Neural progenitor cell (in vitro differentiated cells): ENCODE measurements around the gene SCAANT1. TPM values are rescaled to one million over a fixed set of nuclear protein-coding genes. Genes with fewer than 3 reads are reported as not detected.

Source experiments
- DNase-seq: peaks from one replicate; pipeline ENCODE4 v3.0.0-alpha.2; 2016; ENCODE audit warnings: low spot score
- H2AFZ ChIP-seq: fragments of 200-600 bp; sonication (generic); replicated peaks from 2 replicates; pipeline ENCODE4 v1.6.1; 2016; ENCODE audit warnings: antibody characterized with exemption
- H3F3A ChIP-seq: fragments of 200-600 bp; sonication (generic); 2 replicates; pipeline ENCODE4 v1.6.1; 2016; ENCODE audit warnings: antibody characterized with exemption, low read depth
- H3K27ac ChIP-seq: fragments of 200-600 bp; sonication (generic); 2 replicates; pipeline ENCODE4 v1.5.1; 2016; ENCODE audit warnings: mild to moderate bottlenecking
- H3K27me3 ChIP-seq: fragments of 200-600 bp; sonication (generic); 2 replicates; pipeline ENCODE4 v1.6.1; 2016; ENCODE audit warnings: mild to moderate bottlenecking, moderate library complexity
- H3K36me3 ChIP-seq: fragments of 200-600 bp; sonication (generic); 2 replicates; pipeline ENCODE4 v1.5.1; 2016
- H3K4me1 ChIP-seq: fragments of 200-600 bp; sonication (generic); 2 replicates; pipeline ENCODE4 v1.6.1; 2016; ENCODE audit warnings: mixed run types
- H3K4me2 ChIP-seq: fragments of 200-600 bp; sonication (generic); 2 replicates; pipeline ENCODE4 v1.6.1; 2016
- H3K4me3 ChIP-seq: fragments of 200-600 bp; sonication (generic); 2 replicates; pipeline ENCODE4 v1.5.1; 2016
- H3K79me2 ChIP-seq: fragments of 200-600 bp; sonication (generic); 2 replicates; pipeline ENCODE4 v1.6.1; 2016; ENCODE audit warnings: low read depth
- H3K9ac ChIP-seq: fragments of 200-600 bp; sonication (generic); 2 replicates; pipeline ENCODE4 v1.6.1; 2016
- H3K9me3 ChIP-seq: fragments of 200-600 bp; sonication (generic); 2 replicates; pipeline ENCODE4 v1.5.1; 2016; ENCODE audit warnings: low read depth
- H4K20me1 ChIP-seq: fragments of 200-600 bp; sonication (generic); 2 replicates; pipeline ENCODE4 v1.6.1; 2016; ENCODE audit warnings: low read depth
- H3K27ac Mint-ChIP-seq: 3 replicates; pipeline ENCODE4 v1.8.0; 2021; ENCODE audit warnings: mixed read lengths
- H3K27me3 Mint-ChIP-seq: 2 replicates; pipeline ENCODE4 v1.8.0; 2022; ENCODE audit warnings: low read depth, mild to moderate bottlenecking, inconsistent platforms, moderate library complexity, mixed read lengths; ENCODE audit not compliant: insufficient read depth
- H3K36me3 Mint-ChIP-seq: 3 replicates; pipeline ENCODE4 v1.8.0; 2021; ENCODE audit warnings: mixed read lengths
- H3K4me1 Mint-ChIP-seq: 3 replicates; pipeline ENCODE4 v1.8.0; 2021; ENCODE audit warnings: mixed read lengths
- H3K4me3 Mint-ChIP-seq: 3 replicates; pipeline ENCODE4 v1.8.0; 2021; ENCODE audit warnings: mild to moderate bottlenecking, moderate library complexity, mixed read lengths
- H3K9me3 Mint-ChIP-seq: 3 replicates; pipeline ENCODE4 v1.8.0; 2020; ENCODE audit warnings: mixed read lengths
- CTCF ChIP-seq: fragments of 200-600 bp; sonication (generic); IDR thresholded peaks from 2 replicates; pipeline ENCODE4 v1.5.1; 2017; ENCODE audit warnings: antibody characterized with exemption, mild to moderate bottlenecking
- EZH2 ChIP-seq: fragments of 200-600 bp; sonication (generic); IDR thresholded peaks from 2 replicates; pipeline ENCODE4 v1.6.1; 2017; ENCODE audit warnings: antibody characterized with exemption, mild to moderate bottlenecking, moderate library complexity
- EZH2phosphoT487 ChIP-seq: fragments of 200-600 bp; sonication (generic); IDR thresholded peaks from 2 replicates; pipeline ENCODE4 v1.6.1; 2017; ENCODE audit warnings: antibody characterized with exemption
- total RNA-seq: library from RNA; depleted of rRNA; stranded (reverse); fragments of >200 nt; gene quantifications from 2 replicates; pipeline ENCODE4 v1.2.3, GENCODE V29; 2015; ENCODE audit warnings: low replicate concordance

The SCAANT1 gene
- total RNA-seq, 1 donor from 2014 or later = not detected

- Histone ChIP-seq H3K4me1 (peaks cover 68% of the 10 kb centered on the region), H3K4me3 (no peak overlapping the region), H4K20me1 (no peaks in the 10 kb centered on the region), H3K79me2 (peaks cover 68% of the 10 kb centered on the region), H3K4me2 (no peak overlapping the region), H3K9me3 (no peaks in the 10 kb centered on the region), H3K36me3 (no peaks in the 10 kb centered on the region), H3K9ac (no peak overlapping the region), H2AFZ (no peak overlapping the region), H3K27me3 (no peaks in the 10 kb centered on the region), H3K27ac (no peak overlapping the region), H3F3A (peaks cover 53% of the 10 kb centered on the region)
- Mint-ChIP-seq H3K27ac (no peak overlapping the region), H3K9me3 (no peaks in the 10 kb centered on the region), H3K4me1 (peaks cover 44% of the 10 kb centered on the region), H3K4me3 (no peak overlapping the region), H3K36me3 (peaks cover 6% of the 10 kb centered on the region), H3K27me3 (no peaks in the 10 kb centered on the region)
- TF ChIP-seq CTCF (no peak), EZH2 (no peak), EZH2phosphoT487 (no peak)
- DNase-seq = no peak
Observed at GRCh38 chr3:63959146-63959545, 47.0 kb upstream of the SCAANT1 start.

- no peaks in the 10 kb centered on the region for H3K9me3 ChIP-seq
- peaks cover 30% of the 10 kb centered on the region for H3F3A ChIP-seq
- peaks cover 71% of the 10 kb centered on the region for H3K4me1 ChIP-seq
- DNase-seq = no peak
- Mint-ChIP-seq H3K27me3 (no peaks in the 10 kb centered on the region), H3K9me3 (no peaks in the 10 kb centered on the region), H3K27ac (no peak overlapping the region), H3K4me1 (peaks cover 47% of the 10 kb centered on the region), H3K36me3 (peaks cover 10% of the 10 kb centered on the region), H3K4me3 (no peak overlapping the region)
- no peaks in the 10 kb centered on the region for H3K27me3 ChIP-seq
- peak overlapping the region; percentile 83 for H3K27ac ChIP-seq
- no peak overlapping the region for H3K9ac ChIP-seq
- H2AFZ ChIP-seq = no peak overlapping the region
- H4K20me1 ChIP-seq = peaks cover 5% of the 10 kb centered on the region
- H3K4me3 ChIP-seq = no peak overlapping the region
- TF ChIP-seq EZH2phosphoT487 (no peak), CTCF (no peak), EZH2 (no peak)
- peaks cover 77% of the 10 kb centered on the region for H3K79me2 ChIP-seq
- H3K4me2 ChIP-seq = peak overlapping the region; percentile 23
- H3K36me3 ChIP-seq = no peaks in the 10 kb centered on the region
Observed at GRCh38 chr3:63955830-63956545, 43.8 kb upstream of the SCAANT1 start.

- Histone ChIP-seq H3K36me3 (no peaks in the 10 kb centered on the region), H4K20me1 (peaks cover 8% of the 10 kb centered on the region), H3F3A (peaks cover 27% of the 10 kb centered on the region), H3K27ac (peak overlapping the region; percentile 64), H2AFZ (no peak overlapping the region), H3K27me3 (no peaks in the 10 kb centered on the region), H3K9ac (no peak overlapping the region), H3K4me3 (no peak overlapping the region), H3K9me3 (no peaks in the 10 kb centered on the region), H3K79me2 (peaks cover 78% of the 10 kb centered on the region), H3K4me1 (peaks cover 71% of the 10 kb centered on the region), H3K4me2 (no peak overlapping the region)
- DNase-seq = no peak
- peaks cover 10% of the 10 kb centered on the region for H3K36me3 Mint-ChIP-seq
- no peak overlapping the region for H3K4me3 Mint-ChIP-seq
- peak overlapping the region; percentile 10 for H3K27ac Mint-ChIP-seq
- H3K9me3 Mint-ChIP-seq = no peaks in the 10 kb centered on the region
- peaks cover 45% of the 10 kb centered on the region for H3K4me1 Mint-ChIP-seq
- no peaks in the 10 kb centered on the region for H3K27me3 Mint-ChIP-seq
- TF ChIP-seq EZH2phosphoT487 (no peak), CTCF (no peak), EZH2 (no peak)
Observed at GRCh38 chr3:63955036-63955650, 43.0 kb upstream of the SCAANT1 start.
